Measurements from ENCODE around the gene TLL1. TPM values are rescaled to one million over a fixed set of nuclear protein-coding genes. Genes with fewer than 3 reads are reported as not detected.

The TLL1 gene
- total RNA-seq, 1 experiment from 2014 or later: 0.41 TPM

GRCh38 chr4:165866019-165866650 is 6.9 kb upstream of the TLL1 start:
- ChIA-PET POLR2A (no interaction called here), CTCF (no interaction called here)
- no peak for TF ChIP-seq TCF7L2 (IDR thresholded peaks at IDR 0.05; ENCODE audit: low read depth, low read length)
- TF ChIP-seq SIN3A (IDR thresholded peaks at IDR 0.05; ENCODE audit: borderline replicate concordance, insufficient read depth, low read depth, low read length): no peak
- TF ChIP-seq CTCF (IDR thresholded peaks at IDR 0.05): no peak
- TF ChIP-seq POLR2AphosphoS5 (IDR thresholded peaks at IDR 0.05; ENCODE audit: low read depth, low read length): no peak
- TF ChIP-seq REST (IDR thresholded peaks at IDR 0.05; ENCODE audit: insufficient read depth in 1 of 2, low read depth in 2 of 2, low read length in 1 of 2): no peak
- ATAC-seq (no peak), DNase-seq (ENCODE audit: low read depth, low spot score) (no peak)
- no peaks in the 10 kb centered on the region for H3K36me3 ChIP-seq (ENCODE audit: control insufficient read depth, insufficient read depth, low read length)
- H3K4me1 ChIP-seq (ENCODE audit: control insufficient read depth, insufficient read depth, low read length): no peaks in the 10 kb centered on the region
- H3K27ac ChIP-seq (ENCODE audit: low read length): no peak overlapping the region
- BruUV-seq (replicated peaks): no TSS peak
- intact Hi-C loops (cut with micrococcal nuclease; ENCODE audit: unreplicated experiment) (loop anchor here (10.0 kb wide), 2 partner anchors 219 to 331 kb away; no protein-coding TSS in a partner anchor), in situ Hi-C loops (cut with HindIII; ENCODE audit: low pct_unique_long_range_greater_than_20kb, low sequenced_read_pairs) (no loop called here)
- no peaks in the 10 kb centered on the region for H3K27me3 ChIP-seq (ENCODE audit: control insufficient read depth, insufficient read depth, low read length)
- H3K9me3 ChIP-seq (ENCODE audit: control insufficient read depth, insufficient read depth, low read depth, low read length): no peaks in the 10 kb centered on the region
- H3K4me3 ChIP-seq (ENCODE audit: low read depth in 2 of 2, low read length in 2 of 2): no peak overlapping the region

- Histone ChIP-seq H3K27me3 (ENCODE audit: control insufficient read depth, insufficient read depth, low read length) (no peaks in the 10 kb centered on the region; the same call in 1 of the 2 replicates), H3K4me3 (ENCODE audit: low read depth in 2 of 2, low read length in 2 of 2) (no peak overlapping the region), H3K36me3 (ENCODE audit: control insufficient read depth, insufficient read depth, low read length) (peaks cover 4% of the 10 kb centered on the region; the same call in 1 of the 2 replicates), H3K4me1 (ENCODE audit: control insufficient read depth, insufficient read depth, low read length) (no peaks in the 10 kb centered on the region; the same call in 1 of the 2 replicates), H3K27ac (ENCODE audit: low read length) (no peak overlapping the region), H3K9me3 (ENCODE audit: control insufficient read depth, insufficient read depth, low read depth, low read length) (no peaks in the 10 kb centered on the region)
- intact Hi-C loops (cut with micrococcal nuclease; ENCODE audit: unreplicated experiment): loop anchor here (10.0 kb wide), 2 partner anchors 217 to 333 kb away; no protein-coding TSS in a partner anchor
- ATAC-seq (no peak), DNase-seq (ENCODE audit: low read depth, low spot score) (no peak)
- ChIA-PET CTCF (no interaction called here), POLR2A (no interaction called here)
- no TSS peak for BruUV-seq (replicated peaks)
- TF ChIP-seq SIN3A (IDR thresholded peaks at IDR 0.05; ENCODE audit: borderline replicate concordance, insufficient read depth, low read depth, low read length) (no peak), POLR2AphosphoS5 (IDR thresholded peaks at IDR 0.05; ENCODE audit: low read depth, low read length) (no peak), CTCF (IDR thresholded peaks at IDR 0.05) (no peak), REST (IDR thresholded peaks at IDR 0.05; ENCODE audit: insufficient read depth in 1 of 2, low read depth in 2 of 2, low read length in 1 of 2) (no peak), TCF7L2 (IDR thresholded peaks at IDR 0.05; ENCODE audit: low read depth, low read length) (no peak)
- in situ Hi-C loops (cut with HindIII; ENCODE audit: low pct_unique_long_range_greater_than_20kb, low sequenced_read_pairs): no loop called here
These were observed 5.1 kb upstream of the TLL1 start for GRCh38 chr4:165867961-165868360.

All from Panc1 (cell line).